Suppressor macrophage treated with lipopolysaccharide for 4 hours (primary cell): ENCODE results near the gene WNT6.

ENCODE experiments used
- DNase-seq: peaks from one replicate; pipeline ENCODE4 v3.0.0-alpha.2; 2020

Gene WNT6

DNA sequence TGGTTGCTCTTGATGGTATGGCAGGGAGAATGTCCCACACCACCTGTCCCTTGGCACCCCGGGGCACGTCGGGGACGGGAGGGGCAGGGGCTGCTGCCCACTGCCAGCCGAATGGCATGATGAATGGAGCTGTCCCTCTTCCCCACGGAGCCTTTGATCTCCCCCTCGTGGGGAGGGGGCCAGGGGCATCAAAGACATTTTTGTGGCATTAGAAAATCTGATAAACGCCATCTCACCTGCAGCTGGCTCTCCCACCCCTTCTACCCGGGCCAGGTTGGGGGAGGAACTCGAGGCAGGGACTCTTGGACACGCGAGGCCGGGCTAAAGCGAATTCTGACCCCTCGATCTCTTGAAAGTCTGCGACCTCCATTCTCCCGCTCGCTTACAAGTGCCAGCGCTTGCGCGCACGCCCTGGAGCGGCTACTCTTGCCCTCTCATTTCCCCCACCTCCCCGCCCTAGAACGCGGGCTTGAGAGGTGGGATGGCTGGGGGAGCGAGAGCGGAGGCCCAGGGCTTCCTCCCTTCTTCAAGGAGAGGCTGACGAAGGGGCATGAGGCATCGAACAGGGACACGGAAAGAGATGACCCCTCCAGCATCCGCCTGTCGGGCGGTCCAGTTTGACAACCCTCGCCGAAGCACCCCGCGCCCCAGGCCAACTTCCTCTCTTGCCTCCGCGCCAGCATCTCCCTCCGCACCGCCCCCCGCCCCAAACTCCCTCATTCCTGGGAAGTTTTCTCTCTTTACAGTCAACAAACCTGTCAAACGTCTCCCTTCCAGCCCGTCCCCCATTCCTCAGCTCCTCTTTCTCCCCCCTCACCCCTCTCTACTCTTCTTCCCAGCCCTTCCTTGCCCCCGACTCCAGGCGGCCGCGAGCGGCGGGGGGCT lies 692 bp upstream of the WNT6 start:
- no peak for DNase-seq

DNA sequence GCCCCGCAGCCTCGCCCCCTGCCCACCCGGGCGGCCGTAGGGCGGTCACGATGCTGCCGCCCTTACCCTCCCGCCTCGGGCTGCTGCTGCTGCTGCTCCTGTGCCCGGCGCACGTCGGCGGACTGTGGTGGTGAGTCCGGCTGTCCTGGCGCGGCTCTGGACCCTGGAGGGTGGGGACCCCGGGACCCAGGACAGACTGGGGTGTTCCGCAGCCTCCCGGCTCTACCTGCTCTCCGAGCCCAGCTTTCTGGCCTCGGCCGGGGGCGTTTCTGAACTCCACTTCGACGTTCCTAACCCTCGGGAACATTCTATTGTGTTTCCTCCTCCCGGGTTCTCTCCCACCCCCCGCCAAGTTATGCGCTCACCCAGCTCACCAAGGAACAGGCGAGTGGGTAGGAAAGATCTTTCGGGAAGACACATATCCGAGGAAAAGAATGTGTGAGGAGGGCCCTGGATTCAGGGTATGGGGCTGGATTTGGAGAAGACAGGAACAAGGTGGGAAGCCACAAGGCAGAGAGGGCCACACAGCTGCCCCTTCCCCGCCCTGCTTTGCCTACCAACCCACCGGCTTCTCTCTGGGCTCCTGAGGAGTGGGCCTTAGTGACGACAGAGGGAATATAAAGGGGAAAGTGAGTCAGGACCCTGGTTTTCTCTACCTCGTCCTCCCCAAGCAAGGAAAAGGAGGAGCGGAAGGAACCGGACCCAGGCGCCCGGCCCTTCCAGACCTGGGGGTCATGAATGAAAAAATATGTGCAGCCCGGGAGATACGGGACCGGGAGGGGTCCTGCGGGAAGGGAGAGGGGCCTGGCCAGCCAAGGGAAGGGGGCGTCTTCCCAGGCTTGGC lies 605 bp downstream of the WNT6 start:
- no peak for DNase-seq

DNA sequence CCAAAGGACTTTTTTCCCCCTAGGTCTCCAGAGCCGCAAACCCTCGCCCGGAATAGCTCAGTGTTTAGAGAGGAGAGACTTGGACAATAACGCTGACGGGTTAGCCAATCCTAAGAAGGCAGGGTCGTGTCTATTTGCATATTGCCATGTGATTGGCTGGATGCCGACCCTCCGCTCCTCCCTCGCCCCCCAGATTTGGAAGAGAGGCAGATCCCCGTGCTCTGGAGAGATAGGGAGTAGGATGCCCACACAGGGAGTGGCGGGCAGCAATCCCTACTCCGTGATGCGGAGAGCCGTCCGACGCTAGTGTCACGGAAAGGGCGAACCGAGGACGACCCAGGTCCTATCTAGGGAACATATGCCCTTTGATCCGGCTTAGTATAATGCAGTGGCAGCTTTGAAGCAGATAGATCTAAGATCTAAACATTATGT lies 1.4 kb downstream of the WNT6 start:
- DNase-seq, result no peak

DNA sequence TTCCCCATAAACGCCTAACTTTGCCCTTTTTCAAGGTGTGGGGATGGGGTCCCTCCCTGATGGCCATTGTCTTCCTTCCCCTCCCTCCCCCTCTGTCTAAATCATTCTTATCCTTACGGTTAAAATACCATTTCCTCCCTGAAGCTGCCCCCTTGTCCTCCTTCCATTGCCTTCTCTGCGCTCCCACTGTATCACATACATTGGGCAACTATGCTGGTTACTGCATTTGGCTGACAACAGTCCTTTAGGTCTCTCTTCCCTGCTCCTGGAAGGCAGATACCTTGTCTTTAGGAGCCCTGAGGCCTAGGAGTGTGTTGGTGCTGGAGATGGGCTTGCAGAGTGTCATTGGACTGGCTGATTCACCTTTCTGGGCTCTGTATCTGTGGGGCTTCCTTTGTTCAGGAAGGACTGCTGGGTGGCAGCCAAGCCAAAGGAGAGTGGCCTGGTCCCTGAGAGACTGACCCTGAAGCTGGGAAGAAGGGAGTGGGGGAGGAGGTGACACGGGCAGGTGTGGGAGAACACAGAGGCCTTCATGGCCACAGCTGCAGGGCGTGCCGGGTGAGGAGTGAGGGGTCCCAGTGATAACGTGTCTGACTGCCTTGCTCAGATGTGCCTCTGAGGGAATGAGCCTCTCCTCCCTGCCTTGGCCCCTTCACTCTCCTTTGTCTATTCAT lies 2.2 kb downstream of the WNT6 start:
- no peak for DNase-seq

DNA sequence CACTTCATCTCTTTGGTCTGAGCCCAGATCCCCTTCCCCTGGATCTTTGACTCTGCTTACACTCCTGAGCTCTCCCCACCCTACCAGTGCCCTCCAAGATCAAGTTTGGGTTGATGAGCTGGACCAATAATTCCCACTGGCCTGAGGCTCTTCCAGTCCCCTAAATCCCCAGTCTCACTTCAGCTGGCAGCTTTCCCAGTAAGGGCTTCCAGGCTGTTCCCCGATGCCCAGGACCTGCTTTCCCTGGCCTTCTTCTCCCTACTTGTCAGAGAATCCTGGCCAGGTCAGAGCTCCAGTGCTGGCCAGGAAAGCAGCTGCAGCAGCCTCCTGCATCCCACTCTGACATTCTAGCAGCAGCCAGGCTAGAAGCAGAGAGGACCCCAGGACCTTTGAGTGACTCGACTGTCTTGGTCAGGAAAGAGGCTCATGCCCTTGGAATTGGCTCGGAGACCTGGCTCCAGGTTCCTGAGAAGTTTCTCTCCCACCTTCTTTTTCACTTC lies 3.5 kb downstream of the WNT6 start:
- no peak for DNase-seq

DNA sequence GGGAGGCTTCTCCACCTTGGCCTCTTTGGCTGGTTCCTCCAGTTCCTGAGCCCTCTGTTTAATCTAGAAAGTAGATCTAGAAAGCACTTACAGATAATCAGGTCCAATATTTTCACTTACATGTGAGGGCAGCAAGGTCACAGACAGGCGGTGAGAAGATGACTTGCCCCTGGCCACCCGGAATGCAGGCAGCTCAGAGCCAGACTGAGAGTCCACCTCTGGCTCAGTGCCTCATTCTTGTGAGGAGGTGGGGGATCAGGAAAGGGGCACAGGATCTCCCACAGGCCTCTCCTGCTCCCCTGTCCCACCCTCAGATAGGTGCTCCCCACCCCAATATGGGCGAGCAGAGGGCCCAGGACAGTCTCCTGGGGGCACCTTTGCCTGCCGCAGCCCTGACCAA lies 5.8 kb downstream of the WNT6 start:
- no peak for DNase-seq

DNA sequence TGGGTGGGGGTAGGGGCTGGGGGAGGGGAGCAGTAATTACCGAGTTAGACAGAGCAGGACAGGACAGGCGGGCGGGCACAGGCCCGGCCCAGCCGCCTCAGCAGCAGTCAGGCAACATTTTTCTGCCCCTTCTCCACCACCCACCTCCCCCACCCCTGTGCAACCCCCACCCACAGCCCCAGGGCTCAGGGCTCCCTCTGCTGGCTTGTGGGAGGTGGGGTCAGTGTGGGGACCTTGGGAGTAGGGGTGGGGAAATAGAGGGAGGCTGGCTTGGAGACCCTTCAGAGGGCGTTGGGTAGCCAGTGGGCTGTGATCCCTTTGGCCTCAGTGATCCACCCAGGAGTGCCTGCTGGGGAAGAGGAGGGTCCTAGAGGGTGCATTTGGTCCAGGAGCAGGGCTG lies 6.4 kb downstream of the WNT6 start:
- no peak for DNase-seq

DNA sequence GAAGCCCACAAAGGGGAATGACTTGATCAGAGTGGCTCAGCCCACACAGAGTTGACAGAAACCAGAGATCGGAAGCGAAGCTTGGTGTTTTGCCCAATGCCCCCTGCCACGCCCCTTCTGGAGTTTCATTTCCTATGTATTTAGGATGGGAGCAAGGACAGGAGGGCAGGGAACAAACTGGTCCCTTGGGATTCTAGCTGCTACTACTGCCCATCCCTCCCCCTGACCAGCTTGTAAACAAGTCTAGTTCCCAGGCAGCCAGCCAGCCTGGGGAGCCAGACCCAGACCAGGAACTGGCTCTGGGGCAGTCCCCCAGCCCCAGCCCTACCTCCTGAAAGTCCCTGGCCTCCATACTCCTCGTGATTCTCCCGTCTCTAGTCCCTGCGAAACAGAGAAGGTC lies 8.3 kb downstream of the WNT6 start:
- peak; percentile 49 for DNase-seq

DNA sequence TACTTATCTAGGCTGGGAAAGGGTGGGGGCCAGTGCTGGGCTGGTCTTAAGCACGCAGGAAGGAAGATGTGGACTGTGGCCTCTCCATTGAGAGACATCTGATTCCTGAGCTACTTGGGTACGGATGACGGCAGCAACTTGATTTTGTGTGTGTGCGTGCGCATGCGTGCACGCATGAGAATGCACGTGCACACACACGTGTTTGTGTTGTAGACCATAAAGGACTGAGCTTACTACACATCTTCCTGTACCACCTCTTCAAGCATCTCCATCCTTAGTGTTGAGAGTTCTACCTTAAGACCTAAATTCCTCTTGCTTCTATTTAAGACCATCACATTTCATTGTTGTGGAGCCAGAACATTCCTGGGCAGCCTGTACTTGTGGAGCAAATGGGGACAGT lies 9.5 kb downstream of the WNT6 start:
- DNase-seq, result no peak

DNA sequence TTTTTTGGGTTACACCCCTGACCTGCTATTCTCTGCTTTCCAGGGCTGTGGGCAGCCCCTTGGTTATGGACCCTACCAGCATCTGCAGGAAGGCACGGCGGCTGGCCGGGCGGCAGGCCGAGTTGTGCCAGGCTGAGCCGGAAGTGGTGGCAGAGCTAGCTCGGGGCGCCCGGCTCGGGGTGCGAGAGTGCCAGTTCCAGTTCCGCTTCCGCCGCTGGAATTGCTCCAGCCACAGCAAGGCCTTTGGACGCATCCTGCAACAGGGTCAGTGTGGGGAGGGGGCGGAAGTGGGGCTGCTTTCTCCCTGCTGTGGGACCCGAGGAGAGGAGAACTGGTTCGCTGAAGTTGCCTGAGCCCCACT lies 11.4 kb downstream of the WNT6 start:
- no peak for DNase-seq

DNA sequence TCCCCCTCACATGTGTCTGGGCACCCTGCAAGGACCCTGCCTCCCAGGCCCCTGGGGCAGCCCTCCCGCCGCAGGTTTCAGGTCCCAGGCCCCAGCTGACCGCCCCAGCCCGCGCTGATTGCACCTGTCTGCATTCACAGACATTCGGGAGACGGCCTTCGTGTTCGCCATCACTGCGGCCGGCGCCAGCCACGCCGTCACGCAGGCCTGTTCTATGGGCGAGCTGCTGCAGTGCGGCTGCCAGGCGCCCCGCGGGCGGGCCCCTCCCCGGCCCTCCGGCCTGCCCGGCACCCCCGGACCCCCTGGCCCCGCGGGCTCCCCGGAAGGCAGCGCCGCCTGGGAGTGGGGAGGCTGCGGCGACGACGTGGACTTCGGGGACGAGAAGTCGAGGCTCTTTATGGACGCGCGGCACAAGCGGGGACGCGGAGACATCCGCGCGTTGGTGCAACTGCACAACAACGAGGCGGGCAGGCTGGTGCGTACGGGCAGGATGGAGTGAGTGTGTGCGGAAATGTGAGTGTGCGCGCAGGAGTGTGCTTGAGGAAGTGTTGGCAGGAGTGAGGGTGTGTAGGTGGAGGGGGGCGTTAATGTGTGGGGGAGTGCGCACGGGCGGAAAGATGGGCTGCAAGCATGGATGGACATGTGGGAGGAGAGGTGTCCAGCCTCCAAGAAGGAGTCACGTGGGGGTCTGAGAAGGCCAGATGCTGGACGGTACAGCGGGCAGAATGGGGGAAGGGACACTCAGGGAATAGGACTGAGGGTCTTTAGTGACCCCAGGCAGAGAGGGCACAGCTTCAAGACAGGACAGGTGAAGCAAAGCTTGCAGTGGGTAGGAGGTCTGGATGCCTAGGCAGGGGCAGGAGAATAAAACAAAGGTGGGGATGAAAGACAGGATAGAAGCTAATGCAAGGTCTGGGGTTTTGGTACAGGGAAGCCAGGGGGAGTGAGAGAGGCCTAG lies 12.0 kb downstream of the WNT6 start:
- no peak for DNase-seq

DNA sequence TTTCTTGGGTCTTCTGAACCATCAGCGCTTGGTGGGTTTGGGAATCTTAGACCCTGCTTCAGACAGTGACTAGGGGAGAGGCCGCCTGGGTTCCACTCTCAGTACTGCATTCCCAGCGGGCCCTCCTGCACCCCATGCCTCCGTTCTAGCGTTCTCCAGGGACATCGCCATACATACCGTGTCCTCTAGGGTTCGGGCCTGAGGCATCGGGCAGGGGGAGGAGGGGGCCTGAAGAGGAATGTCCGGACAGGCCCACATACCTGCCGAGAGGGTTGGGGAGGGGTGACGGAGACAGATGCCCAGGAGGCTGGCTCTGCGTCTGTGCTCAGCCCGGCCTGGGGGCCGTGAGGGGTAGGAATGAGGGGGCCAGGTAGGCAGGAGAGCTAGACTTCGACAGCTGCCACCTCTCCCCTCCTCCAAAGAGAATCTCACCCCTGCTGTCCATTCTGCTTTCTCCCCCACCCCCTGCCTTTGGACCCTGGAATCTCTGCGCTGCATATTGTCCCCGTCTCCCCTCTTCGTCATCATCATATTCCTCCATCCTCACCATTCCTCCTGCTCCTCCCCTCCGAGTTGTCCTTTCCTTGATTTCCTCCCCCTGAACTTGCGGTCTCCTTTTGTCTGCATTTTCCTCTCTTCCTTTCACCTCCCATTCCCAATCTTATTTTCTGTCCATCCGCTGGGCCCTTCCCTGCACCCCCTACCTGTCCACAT lies 13.2 kb downstream of the WNT6 start:
- no peak for DNase-seq

DNA sequence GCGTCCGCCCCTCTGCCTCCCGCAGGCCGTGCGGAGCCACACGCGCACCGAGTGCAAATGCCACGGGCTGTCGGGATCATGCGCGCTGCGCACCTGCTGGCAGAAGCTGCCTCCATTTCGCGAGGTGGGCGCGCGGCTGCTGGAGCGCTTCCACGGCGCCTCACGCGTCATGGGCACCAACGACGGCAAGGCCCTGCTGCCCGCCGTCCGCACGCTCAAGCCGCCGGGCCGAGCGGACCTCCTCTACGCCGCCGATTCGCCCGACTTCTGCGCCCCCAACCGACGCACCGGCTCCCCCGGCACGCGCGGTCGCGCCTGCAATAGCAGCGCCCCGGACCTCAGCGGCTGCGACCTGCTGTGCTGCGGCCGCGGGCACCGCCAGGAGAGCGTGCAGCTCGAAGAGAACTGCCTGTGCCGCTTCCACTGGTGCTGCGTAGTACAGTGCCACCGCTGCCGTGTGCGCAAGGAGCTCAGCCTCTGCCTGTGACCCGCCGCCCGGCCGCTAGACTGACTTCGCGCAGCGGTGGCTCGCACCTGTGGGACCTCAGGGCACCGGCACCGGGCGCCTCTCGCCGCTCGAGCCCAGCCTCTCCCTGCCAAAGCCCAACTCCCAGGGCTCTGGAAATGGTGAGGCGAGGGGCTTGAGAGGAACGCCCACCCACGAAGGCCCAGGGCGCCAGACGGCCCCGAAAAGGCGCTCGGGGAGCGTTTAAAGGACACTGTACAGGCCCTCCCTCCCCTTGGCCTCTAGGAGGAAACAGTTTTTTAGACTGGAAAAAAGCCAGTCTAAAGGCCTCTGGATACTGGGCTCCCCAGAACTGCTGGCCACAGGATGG lies 14.0 kb downstream of the WNT6 start:
- no peak for DNase-seq

DNA sequence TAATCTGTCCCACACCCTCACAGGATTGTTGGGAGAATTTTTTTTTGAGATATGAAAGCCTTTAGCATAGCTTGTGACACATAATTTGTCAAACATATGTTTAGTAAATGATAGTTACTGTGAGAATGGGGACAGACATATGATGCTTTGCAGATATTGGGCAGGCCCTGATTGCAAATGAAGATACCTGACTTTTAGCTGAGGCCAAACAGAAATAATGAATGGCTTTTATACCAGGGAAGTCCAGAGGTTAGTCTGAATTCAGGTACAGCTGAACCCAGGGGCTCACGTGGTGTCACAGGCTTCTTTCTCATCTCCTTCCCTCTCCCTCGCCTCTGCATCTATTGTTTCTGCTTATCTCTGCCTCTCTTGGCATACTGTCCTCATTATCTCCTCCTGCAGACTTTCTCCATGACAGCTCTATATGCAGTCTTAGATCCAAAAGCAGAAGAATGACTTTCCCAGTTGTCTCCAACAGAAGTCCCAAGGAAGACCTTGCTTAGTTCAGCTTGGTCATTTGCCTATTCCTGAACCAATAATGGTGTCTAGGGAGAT lies 16.2 kb downstream of the WNT6 start:
- no peak for DNase-seq

DNA sequence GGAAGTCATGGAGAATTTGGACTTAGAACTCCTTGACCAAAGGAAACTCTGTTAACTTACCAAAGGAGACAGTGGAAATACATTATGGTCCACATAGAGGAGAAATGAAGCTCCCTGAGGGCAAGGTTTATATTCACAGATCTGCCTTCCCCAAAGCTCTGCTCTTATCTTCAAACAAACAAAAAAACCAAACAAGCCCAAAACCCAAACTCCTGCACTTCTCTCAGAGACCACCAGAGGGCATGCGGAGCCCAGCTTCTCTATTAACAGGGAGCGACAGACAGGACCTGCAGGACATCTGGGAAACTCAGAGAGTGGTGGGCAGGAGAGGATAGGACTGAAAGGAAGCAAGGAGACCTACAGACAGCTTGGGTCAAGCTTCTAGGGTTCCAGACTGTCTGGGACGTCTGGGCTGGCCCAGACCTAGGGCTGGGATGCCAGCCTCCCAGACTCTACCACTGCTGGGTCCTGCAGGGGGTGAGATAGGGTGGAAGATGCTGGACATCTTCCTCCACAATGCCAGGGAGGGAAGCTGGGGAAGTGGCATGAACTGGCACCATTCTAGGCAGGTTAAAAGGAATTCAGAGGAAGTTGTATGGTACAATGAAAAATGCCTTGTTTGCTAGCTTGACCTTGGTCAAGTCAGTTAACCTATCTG lies 17.1 kb downstream of the WNT6 start:
- DNase-seq, result peak; percentile 74

DNA sequence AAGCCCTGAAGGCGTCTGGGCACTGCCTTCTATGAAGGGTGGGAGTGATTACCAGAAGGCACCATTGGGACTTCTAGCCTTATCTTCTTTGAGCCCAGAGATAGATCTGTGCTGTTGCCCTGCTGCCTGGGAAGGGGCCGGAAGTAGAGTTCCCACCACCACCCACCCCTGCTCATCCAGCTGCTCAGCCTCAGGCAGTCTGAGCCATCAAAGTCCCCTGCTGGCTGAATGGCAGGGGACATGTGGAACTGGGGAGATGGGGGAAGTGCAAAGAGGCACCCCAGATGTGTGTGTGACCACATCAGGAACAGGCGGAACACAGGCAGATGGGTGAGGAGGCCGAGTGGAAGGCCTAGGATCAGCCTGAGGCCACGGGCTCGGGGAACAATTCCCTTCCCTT lies 17.7 kb downstream of the WNT6 start:
- DNase-seq, result no peak

DNA sequence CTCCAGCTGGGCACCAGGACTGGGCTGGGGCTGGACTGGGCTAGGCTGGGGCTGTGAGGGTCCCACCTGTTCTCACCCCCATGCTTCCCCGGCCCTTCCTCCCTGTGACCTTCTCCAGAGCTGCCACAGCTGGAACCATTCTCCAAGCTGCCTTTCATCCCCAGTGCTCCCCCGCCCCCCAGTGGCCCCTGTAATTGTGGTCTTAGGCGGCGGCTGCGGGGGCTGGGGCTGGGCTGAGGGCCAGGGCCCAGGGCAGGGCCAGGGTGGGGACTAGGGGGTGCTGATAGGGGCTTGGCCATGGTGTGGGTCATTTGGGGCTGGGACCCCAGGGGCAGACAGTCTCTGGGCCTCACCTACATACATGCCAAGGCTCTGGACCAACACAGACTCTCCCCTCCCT lies 18.3 kb downstream of the WNT6 start:
- DNase-seq, result no peak

DNA sequence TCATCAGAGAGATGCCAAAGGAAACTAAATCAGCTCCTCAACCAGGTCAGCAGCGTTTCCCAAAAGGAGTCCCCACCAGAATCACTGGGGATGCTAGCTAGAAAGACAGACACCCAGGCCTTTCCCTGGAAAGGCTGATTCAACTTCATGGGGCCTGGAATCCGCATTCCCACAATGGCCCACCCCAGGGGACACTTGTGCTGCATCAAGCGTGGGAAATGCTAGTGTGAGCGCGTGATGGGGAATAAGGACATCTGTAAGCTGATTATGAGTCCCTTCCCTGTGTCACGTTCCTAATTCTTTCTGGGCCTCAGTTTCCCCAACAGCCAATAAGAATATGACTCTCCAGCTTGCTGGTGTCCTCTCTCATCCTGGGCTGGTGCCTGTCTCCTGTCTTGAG lies 18.9 kb downstream of the WNT6 start:
- no peak for DNase-seq

DNA sequence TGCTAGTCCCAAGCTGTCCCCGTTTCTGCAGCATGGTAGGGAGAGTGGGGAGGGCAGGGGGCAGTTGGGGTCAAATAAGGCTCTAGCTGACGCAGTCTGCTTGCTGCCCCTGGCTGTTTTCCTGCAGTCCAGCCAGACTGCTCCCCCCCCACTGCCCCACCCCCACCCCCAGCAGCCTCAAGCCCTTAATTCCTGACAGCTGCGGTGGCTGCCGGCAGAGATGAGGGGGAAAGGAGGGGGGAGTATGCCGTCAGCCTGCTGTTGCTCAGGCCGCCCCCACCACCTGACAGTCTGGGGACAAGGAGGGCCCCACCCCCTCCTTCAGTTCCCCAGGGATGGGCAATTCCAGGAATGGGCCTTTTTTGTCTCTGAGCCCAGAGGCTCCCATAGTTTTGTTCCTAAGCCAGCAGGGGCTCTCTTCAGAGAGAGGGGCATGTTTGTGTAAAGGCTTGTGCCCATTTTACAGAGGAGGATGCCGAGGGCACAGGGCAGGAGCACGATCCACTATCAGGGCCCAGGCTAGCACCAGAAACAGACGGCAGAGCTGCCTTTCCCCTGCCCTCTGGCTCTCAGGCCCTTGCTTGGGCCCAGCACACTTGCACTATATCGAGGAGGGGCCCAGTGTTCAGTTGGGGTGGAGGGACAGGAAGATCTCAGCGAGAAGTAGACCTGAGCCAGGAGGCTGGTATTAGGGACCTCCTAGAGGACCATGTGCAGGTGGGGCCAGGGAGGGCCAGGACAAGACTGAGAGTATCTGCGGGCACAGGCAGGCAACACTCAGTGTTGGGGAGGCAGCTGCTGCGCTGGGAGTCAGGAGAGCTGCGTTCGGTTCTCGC lies 19.5 kb downstream of the WNT6 start:
- no peak for DNase-seq
